H1 (cell line): ENCODE results near the gene CXorf65. TPM values are rescaled to one million over a fixed set of nuclear protein-coding genes. Genes with fewer than 3 reads are reported as not detected.

ENCODE experiments used
- CHD7 ChIP-seq: fragments of 300-600 bp; sonication (generic); IDR thresholded peaks from 2 replicates; pipeline ENCODE4 v1.7.1; 2012; ENCODE audit warnings: low read length, moderate library complexity, mild to moderate bottlenecking, inconsistent platforms; ENCODE audit not compliant: insufficient replicate concordance
- E2F6 ChIP-seq: IDR thresholded peaks from 2 replicates; pipeline ENCODE4 v1.6.1; 2012; ENCODE audit warnings: inconsistent platforms
- PHF8 ChIP-seq: fragments of 200-600 bp; sonication (generic); conservative IDR thresholded peaks from 2 replicates; pipeline ENCODE4 v1.7.1; 2012; ENCODE audit warnings: low read depth, mild to moderate bottlenecking, inconsistent platforms, low read length, moderate library complexity
- RXRA ChIP-seq: IDR thresholded peaks from 2 replicates; pipeline ENCODE4 v1.6.1; 2011; ENCODE audit warnings: low read depth, mild to moderate bottlenecking, low read length, moderate library complexity; ENCODE audit not compliant: insufficient read depth
- polyA plus RNA-seq, 7 experiments: library from polyadenylated mRNA; depleted of rRNA in 3 of 7; stranded (reverse) in 5 of 7; unstranded in 2 of 7; fragments of >200 nt in 5 of 7; fragments of 200-250 nt in 2 of 7; gene quantifications; 1 replicate in 5 of 7; 2 replicates in 1 of 7; 4 replicates in 1 of 7; pipeline versions ENCODE4 v1.2.1 to v1.2.3, GENCODE V29; 2011 to 2013; ENCODE audit warnings: missing spikeins in 2 of 7, mixed read lengths in 2 of 7
- total RNA-seq: library from RNA; stranded (reverse); fragmentation: NEBNext Ultra II Directional; extraction: Animal tissue kit (Norgen Biotek cat#: 25700); gene quantifications from 2 replicates; pipeline ENCODE4 v1.2.1, GENCODE V29; 2021
- TF ChIP-seq, protein P1 (sequence below): IDR thresholded peaks from 2 replicates; pipeline ENCODE4 v1.6.1; 2011; ENCODE audit warnings: low read length, improper control_type of control experiment

The CXorf65 gene
- total and polyA plus RNA-seq, 2 of the 8 experiments (the other 6 are each of a cell fraction or from before 2014, with no cell fraction given): not detected

DNA sequence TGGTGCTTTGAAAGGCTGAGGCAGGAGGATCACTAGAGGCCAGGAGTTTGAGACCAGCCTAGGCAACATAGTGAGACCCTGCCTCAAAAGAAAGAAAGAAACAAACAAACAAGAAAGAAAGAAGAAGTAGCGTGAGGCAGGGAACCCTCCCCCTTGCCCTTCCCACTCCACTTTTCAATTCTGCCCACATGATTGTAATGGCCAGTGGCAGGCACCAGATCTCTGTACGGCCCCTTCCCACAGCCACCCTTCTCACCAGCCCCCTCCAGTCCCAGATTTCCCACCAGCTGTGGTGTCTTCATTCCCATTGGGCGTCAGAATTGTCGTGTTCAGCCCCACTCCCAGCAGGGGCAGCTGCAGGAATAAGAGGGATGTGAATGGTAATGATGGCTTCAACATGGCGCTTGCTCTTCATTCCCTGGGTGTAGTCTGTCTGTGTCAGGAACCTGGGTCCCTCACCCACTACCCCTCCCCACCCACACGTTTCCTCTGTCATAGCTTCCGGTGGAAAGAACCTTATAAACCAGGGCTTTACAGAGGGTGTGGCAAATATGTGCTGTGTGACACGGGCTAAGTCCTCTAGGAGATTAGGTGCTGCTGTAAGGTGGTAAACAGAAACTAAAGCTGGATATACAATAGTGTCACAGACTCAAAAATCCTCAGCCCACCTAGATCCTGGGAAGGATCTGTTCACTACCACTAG, 4.8 kb upstream of the CXorf65 start, which contains the start of gene IL2RG (continued):
- TF ChIP-seq, protein P1, sequence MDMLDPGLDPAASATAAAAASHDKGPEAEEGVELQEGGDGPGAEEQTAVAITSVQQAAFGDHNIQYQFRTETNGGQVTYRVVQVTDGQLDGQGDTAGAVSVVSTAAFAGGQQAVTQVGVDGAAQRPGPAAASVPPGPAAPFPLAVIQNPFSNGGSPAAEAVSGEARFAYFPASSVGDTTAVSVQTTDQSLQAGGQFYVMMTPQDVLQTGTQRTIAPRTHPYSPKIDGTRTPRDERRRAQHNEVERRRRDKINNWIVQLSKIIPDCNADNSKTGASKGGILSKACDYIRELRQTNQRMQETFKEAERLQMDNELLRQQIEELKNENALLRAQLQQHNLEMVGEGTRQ: no peak
- TF ChIP-seq CHD7 (no peak), E2F6 (no peak), RXRA (no peak), PHF8 (no peak)
